Peyer's patch (tissue), 4 donors: Measurements from ENCODE around the gene MAML3. TPM values are rescaled to one million over a fixed set of nuclear protein-coding genes. Genes with fewer than 3 reads are reported as not detected.

Source experiments
- DNase-seq, 3 donors: peaks; one replicate each; pipeline ENCODE4 v3.0.0-alpha.2; 2017 to 2019
- H3K27ac ChIP-seq, 4 donors: fragments of 200-600 bp; sonication (generic); one replicate each; pipeline ENCODE4 v1.5.1; 2016 to 2019
- H3K27me3 ChIP-seq, 2 donors: fragments of 200-600 bp; sonication (generic); one replicate each; pipeline ENCODE4 v1.5.1; 2019
- H3K36me3 ChIP-seq, 3 donors: fragments of 200-600 bp; sonication (generic); one replicate each; pipeline ENCODE4 v1.5.1; 2016 to 2019
- H3K4me1 ChIP-seq, 4 donors: fragments of 200-600 bp; sonication (generic); one replicate each; pipeline ENCODE4 v1.5.1; 2016 to 2019
- H3K4me3 ChIP-seq, 4 donors: fragments of 200-600 bp; sonication (generic); 1 replicate in 3 of 4; 2 replicates in 1 of 4; pipeline ENCODE4 v1.5.1; 2016 to 2019; ENCODE audit warnings: mild to moderate bottlenecking in 1 of 4
- H3K9me3 ChIP-seq, 4 donors: fragments of 200-600 bp; sonication (generic); one replicate each; pipeline ENCODE4 v1.5.1; 2016 to 2019; ENCODE audit warnings: mild to moderate bottlenecking in 1 of 4
- POLR2A ChIP-seq, 2 donors: fragments of 450-650 bp; IDR thresholded peaks; one replicate each; pipeline ENCODE4 v1.5.1; 2017; ENCODE audit warnings: antibody characterized with exemption in 2 of 2, mild to moderate bottlenecking in 2 of 2, moderate library complexity in 2 of 2
- total RNA-seq, 4 donors: library from RNA; depleted of rRNA; stranded (reverse); fragments of >200 nt; gene quantifications; one replicate each; pipeline ENCODE4 v1.1.0, GENCODE V29; 2016
- TF ChIP-seq, protein P1 (sequence below), 6 experiments: fragments of 450-650 bp in 4 of 6; fragments of 200-600 bp in 2 of 6; sonication (generic) in 1 of 6; IDR thresholded peaks; one replicate each; pipeline ENCODE4 v1.5.1; 2017 to 2019; ENCODE audit warnings: antibody characterized with exemption in 6 of 6, mild to moderate bottlenecking in 3 of 6, moderate library complexity in 1 of 6

Gene MAML3
- total RNA-seq, 4 donors from 2014 or later = 6.5 to 44.6 (median 22.1) TPM

- Histone ChIP-seq H3K36me3 (no peaks in the 10 kb centered on the region), H3K9me3 (no peaks in the 10 kb centered on the region), H3K4me3 (no peak overlapping the region), H3K27me3 (no peaks in the 10 kb centered on the region), H3K4me1 (no peaks in the 10 kb centered on the region), H3K27ac (no peak overlapping the region)
- DNase-seq = no peak
- TF ChIP-seq, protein P1, sequence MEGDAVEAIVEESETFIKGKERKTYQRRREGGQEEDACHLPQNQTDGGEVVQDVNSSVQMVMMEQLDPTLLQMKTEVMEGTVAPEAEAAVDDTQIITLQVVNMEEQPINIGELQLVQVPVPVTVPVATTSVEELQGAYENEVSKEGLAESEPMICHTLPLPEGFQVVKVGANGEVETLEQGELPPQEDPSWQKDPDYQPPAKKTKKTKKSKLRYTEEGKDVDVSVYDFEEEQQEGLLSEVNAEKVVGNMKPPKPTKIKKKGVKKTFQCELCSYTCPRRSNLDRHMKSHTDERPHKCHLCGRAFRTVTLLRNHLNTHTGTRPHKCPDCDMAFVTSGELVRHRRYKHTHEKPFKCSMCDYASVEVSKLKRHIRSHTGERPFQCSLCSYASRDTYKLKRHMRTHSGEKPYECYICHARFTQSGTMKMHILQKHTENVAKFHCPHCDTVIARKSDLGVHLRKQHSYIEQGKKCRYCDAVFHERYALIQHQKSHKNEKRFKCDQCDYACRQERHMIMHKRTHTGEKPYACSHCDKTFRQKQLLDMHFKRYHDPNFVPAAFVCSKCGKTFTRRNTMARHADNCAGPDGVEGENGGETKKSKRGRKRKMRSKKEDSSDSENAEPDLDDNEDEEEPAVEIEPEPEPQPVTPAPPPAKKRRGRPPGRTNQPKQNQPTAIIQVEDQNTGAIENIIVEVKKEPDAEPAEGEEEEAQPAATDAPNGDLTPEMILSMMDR (IDR thresholded peaks at IDR 0.05) = no peak
- TF ChIP-seq POLR2A (IDR thresholded peaks at IDR 0.05) = no peak
Measured at GRCh38 chr4:140180577-140180976, 26.6 kb upstream of the MAML3 start.

GRCh38 chr4:140176735-140177134, 22.8 kb upstream of the MAML3 start:
- Histone ChIP-seq H3K4me1 (no peaks in the 10 kb centered on the region), H3K4me3 (no peak overlapping the region), H3K27ac (no peak overlapping the region), H3K36me3 (no peaks in the 10 kb centered on the region), H3K27me3 (no peaks in the 10 kb centered on the region), H3K9me3 (no peaks in the 10 kb centered on the region)
- no peak for TF ChIP-seq POLR2A (IDR thresholded peaks at IDR 0.05)
- TF ChIP-seq, protein P1 (IDR thresholded peaks at IDR 0.05) = no peak
- no peak for DNase-seq

- H3K4me3 ChIP-seq = no peak overlapping the region
- H3K27ac ChIP-seq = no peak overlapping the region
- H3K4me1 ChIP-seq = no peaks in the 10 kb centered on the region
- H3K27me3 ChIP-seq = no peaks in the 10 kb centered on the region
- DNase-seq = no peak
- no peaks in the 10 kb centered on the region for H3K36me3 ChIP-seq
- no peak for TF ChIP-seq POLR2A (IDR thresholded peaks at IDR 0.05)
- TF ChIP-seq, protein P1 (IDR thresholded peaks at IDR 0.05) = no peak
- no peaks in the 10 kb centered on the region for H3K9me3 ChIP-seq
Measured at GRCh38 chr4:140174543-140174942, 20.6 kb upstream of the MAML3 start.

DNA sequence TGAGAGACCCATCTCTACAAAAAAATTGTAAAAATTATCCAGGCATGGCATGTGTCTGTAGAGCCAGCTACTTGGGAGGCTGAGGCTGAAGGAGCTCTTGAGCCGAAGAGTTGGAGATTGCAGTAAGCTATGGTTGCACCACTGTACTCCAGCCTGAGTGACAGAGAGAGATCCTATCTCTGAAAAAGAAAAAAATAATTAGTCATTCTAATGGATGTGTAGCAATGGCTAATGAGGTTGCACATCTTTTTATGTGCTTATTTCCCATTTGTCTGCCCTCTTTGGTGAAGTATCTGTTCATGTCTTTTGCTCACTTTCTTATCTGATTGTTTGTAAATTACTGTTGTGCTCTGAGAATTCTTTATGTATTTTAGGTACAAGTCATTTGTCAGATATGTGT, 19.0 kb upstream of the MAML3 start:
- TF ChIP-seq POLR2A (IDR thresholded peaks at IDR 0.05) = no peak
- TF ChIP-seq, protein P1 (IDR thresholded peaks at IDR 0.05) = no peak
- H3K27ac ChIP-seq = no peak overlapping the region
- H3K4me3 ChIP-seq = no peak overlapping the region
- H3K36me3 ChIP-seq = no peaks in the 10 kb centered on the region
- no peak for DNase-seq
- H3K27me3 ChIP-seq = no peaks in the 10 kb centered on the region
- no peaks in the 10 kb centered on the region for H3K9me3 ChIP-seq
- no peaks in the 10 kb centered on the region for H3K4me1 ChIP-seq

DNA sequence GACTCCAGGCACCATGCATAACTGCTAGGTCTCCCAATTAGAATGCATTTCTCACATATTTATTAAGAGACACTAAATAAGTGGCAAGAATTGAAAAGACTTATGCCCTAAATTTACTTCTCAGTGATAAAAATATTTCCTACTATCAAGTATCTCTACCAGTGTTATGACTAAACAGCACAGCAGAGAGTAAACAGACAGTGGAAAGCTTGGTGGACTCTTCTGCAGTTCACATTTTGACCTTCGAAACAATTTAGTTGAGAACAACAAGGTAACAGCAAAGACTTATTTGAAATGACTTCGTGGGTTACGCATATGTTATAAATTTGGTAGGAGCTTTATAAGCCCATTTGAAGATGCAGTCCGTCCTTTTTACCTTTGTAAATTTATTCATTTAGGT, 16.3 kb upstream of the MAML3 start:
- Histone ChIP-seq H3K4me1 (no peaks in the 10 kb centered on the region), H3K9me3 (no peaks in the 10 kb centered on the region), H3K36me3 (no peaks in the 10 kb centered on the region), H3K4me3 (no peak overlapping the region), H3K27me3 (no peaks in the 10 kb centered on the region), H3K27ac (no peak overlapping the region)
- TF ChIP-seq POLR2A (IDR thresholded peaks at IDR 0.05) = no peak
- TF ChIP-seq, protein P1 (IDR thresholded peaks at IDR 0.05) = no peak
- DNase-seq = no peak

DNA sequence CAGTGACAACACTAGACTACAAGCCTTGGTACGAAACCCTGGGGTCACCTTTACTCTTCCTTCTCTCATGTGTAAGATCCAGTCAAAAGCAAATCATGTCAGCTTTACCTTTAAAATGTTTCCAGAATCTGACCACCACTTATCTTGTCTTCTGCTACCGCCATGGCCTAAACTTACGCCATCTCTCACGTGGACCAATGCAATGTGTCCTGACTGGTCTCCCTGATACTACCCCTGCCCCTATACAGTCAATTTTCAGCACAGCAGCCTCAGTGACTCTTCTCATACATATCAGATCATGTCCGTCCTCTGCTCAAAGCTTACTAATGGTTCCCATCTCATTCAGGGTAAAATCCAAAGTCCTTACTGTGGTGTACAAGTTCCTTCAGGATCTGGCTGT, 15.0 kb upstream of the MAML3 start:
- Histone ChIP-seq H3K4me1 (no peaks in the 10 kb centered on the region), H3K27ac (no peak overlapping the region), H3K9me3 (no peaks in the 10 kb centered on the region), H3K27me3 (no peaks in the 10 kb centered on the region), H3K36me3 (no peaks in the 10 kb centered on the region), H3K4me3 (no peak overlapping the region)
- TF ChIP-seq, protein P1 (IDR thresholded peaks at IDR 0.05) = no peak
- TF ChIP-seq POLR2A (IDR thresholded peaks at IDR 0.05) = no peak
- DNase-seq = no peak
